GM19035 (cell line): ENCODE data around the gene CRABP2.

Experiments used
- ATAC-seq: cut with Tn5 transposase; IDR thresholded peaks from one replicate; pipeline ENCODE4 v1.9.1; 2021; ENCODE audit not compliant: unreplicated experiment

CRABP2 gene

DNA sequence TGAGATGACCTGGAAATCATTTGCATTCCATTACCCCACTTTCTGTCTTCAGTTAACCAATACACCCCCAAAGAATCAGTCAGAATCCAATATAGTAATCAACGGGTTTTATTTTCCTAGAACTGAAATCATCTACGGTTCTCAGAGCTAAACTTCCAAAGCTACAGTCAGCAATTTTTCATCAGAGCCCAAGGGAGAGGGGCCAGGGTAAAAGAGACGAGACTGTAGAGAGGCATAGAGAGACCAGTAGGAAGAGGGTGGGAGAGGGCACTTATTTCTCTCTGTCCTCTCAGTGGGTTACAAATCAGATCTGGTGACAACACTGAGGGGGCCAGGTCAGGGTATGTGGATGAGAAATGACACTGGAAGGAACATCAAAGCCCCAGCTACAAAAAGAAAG, 36.6 kb upstream of the CRABP2 start:
- no peak for ATAC-seq

DNA sequence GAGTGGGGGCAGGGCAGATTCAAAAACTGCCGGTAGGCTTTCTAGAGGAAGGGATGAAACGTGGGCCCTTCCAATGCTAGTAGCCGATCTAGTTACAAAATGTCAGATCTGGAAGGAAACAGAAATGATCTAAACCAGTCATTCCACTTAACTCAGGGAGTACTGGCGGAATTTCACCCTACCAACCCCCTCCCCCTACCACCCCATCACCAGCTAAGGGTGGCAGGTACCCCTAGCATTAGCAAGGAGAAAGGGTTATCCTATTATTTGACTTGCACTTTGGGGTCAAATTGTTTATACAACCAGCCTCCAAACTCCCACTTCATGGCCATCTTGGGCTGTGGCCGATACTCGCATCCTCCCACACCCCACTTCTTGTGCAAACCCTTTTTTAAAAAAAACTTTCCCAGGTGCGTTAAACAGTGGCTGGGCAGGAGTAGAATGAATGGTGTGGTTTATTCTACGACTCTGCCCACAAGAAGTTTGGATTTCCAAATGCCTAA, 36.1 kb upstream of the CRABP2 start:
- ATAC-seq = no peak

DNA sequence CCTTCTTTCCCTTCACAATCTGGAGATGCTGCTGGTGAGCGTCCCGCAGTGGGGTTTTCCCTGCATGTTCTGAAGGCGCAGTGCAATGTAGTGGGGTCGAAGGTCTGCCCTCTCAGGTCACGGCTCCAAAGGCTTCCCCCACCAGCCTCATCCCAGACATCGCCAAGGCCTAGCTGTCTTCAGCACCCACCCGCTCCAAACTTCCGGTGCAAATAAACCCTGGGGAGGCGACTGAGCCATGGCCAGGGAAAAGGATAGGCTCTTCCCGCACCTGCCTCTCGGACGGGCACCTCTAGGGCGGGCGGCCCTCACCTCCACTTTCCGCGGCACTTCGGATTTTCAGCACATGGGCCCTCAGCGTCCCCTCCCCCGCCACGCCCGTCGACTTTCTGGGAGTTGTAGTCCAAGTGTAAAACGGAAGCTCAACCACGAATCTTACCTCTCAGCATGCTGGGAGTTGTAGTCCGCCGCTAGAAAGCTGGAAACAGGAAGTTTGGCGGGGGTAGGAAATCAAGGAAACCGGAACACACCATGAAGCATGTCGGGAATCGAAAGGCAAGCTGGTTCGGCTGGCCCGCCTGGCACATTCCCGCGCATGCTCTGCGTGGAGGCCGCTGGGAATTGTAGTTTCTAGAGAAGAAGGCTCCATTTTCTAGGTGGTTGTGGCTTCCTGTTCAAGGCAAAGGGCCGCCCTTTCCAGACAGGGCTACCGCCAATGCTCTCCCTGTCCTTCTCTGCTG, 35.5 kb upstream of the CRABP2 start, which contains the start of gene MRPL24:
Gene MRPL24, minus strand, starts transcription at position 348 of the 740 bp plus-strand sequence. CDS start 2,384 bp downstream, outside the sequence.
- peak; percentile 85 for ATAC-seq

- peak; percentile 9 for ATAC-seq
These were observed 34.9 kb upstream of the CRABP2 start for GRCh38 chr1:156740237-156740740.

DNA sequence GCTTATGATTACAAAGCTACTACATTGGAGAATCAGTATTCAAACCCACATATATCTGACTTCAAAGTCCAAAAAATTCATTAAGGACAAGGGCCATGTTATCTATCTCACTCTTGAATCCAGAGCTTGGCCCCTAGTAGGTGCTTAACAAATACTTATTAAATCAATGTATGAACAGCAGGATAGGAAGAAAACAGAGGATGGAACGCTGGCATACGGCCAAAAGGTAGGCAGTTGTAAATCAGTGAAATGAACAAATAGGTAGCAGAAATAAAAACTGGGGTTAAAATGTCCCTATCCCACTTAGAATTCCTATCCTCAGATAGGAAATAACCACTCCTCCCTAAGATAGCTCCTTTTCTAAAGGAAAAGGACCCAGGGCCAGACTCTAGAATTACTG, 33.5 kb upstream of the CRABP2 start:
- no peak for ATAC-seq

DNA sequence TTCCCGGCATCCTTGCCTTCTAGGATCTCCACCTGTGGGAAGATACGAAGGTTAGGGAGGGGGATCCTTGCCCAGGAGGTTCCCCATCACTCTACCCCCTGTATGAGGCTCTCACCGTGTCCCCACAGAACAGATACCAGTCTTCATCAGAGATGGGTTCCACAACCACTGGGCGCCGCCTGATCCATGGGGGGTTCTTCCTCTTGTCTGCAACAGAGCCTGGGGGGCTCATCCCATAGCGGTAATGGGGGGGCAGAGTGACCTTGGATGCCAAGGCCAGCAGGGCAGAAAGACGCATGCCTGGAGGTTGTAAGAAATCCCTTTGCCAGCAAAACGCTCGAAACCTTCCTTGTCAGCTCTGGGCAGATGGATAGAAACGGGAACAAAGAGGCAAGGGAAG, 33.0 kb upstream of the CRABP2 start:
- ATAC-seq = no peak

DNA sequence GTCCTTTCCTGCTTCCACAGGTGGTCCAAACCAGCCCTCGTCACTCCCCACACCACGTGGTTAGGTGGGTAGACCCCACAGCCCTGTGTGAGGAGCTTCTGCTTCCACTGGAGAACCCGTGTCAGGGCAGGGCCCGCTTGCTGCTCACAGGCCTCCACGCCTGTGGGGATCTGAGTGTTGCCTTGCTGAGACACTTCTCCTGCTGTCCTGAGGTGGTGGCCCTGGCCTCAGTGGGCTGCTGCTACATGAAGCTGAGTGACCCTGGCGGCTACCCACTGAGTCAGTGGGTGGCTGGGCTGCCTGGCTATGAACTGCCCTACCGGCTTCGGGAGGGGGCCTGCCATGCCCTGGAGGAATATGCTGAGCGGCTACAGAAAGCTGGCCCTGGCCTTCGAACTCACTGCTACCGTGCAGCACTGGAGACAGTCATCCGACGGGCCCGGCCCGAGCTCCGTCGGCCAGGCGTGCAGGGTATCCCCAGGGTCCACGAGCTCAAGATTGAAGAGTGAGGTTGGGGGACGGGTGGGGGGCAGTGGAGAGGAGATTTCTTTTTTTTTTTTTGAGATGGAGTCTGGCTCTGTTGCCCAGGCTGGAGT, 28.7 kb upstream of the CRABP2 start:
- ATAC-seq = no peak

- peak; percentile 91 for ATAC-seq
These were observed 23.4 kb upstream of the CRABP2 start, which contains the start of gene ISG20L2 for GRCh38 chr1:156728599-156729462. Gene ISG20L2 (minus strand): TSS chr1:156728766. CDS start chr1:156727652, 1,114 bp downstream.

- ATAC-seq = peak; percentile 59
These were observed 22.7 kb upstream of the CRABP2 start, which contains the start of gene METTL25B for GRCh38 chr1:156727926-156728598. Gene METTL25B (plus strand): TSS chr1:156728469. CDS start chr1:156729105, 636 bp downstream.

- ATAC-seq = no peak
These were observed 22.1 kb upstream of the CRABP2 start for GRCh38 chr1:156727492-156727891.

GRCh38 chr1:156726549-156727226, 21.3 kb upstream of the CRABP2 start:
- ATAC-seq = no peak

DNA sequence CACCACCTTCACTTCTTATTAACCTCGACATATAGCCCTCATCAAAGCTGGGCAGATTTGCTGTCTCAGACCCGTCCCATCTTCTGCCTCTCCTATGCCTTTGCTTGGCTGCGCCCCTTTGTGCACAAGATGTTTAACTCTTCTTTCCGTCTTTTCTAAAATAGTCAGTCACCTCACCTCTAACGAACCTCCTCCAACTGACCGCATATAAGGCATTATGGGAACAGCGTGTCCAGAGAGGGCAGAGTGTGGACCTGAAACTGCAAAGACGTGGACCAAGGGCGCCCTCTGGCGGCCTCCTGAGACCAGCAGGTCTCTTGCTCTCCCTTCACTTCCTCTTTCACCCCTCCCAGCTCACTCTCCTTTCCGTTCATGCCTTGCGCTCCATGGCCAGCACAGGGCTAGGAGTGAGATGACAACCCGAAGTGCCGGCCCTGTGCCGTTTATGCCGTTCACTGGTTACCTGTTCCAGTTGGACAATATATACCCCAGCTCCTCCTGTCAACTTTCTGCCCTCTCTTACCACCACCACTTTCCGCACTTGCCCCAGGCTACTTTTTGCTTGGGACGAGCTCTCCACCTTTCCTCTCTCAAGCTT, 20.4 kb upstream of the CRABP2 start:
- peak; percentile 32 for ATAC-seq

DNA sequence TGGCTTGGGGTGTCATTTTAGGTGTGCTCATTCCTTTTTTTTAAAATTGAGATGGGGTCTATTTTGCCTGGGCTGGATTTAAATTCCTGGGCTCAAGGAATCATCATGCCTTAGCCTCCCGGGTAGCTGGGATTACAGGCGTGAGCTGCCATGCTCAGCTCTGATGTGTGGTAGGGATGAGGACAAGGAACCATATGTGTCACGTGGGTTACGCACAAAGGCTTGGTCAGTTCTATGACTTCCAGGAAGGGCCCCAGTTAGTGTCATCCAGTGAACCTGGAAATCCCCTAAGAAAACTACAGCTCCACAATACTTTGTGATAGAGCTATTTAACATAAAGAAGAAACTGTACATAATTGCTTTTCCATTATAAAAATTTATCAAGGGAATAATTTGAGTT, 16.2 kb upstream of the CRABP2 start:
- no peak for ATAC-seq

DNA sequence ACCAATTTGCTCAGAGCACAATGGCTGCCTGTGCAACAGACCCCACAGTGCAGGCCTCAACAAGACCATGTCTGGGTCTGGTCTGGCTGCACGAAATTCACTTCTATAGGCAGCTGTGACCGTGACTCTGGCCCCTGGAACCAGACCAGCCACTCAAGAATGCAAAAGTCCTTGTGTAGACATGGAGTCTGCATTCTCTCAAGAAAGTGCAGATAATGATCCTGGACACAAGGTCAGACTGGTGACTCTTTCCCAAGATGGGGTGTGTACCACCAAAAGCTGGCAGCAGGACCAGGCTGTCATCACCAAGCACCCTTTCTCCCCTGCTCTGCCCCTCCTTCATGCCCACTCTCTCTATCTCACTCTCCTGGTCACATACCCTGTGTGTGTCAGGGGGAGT, 15.7 kb upstream of the CRABP2 start:
- no peak for ATAC-seq

DNA sequence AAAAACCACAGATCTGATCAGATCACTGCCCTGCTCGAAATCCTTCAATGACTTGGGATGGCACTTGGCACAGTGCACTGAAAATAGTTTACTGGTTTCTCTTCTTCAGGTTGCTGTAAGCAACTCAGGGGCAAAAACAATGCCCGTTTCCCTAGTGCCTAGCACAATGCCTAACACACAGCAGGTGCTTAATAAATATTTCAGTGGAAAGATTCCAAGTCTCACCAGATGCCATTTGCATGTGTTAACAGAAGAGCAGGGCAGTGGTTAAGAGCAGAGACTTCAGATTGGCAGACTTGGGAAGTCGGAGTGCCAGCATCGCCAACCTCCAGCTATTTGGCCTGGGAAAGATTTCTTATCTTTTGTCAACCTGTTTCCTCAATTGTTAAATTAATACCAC, 12.0 kb upstream of the CRABP2 start:
- no peak for ATAC-seq

DNA sequence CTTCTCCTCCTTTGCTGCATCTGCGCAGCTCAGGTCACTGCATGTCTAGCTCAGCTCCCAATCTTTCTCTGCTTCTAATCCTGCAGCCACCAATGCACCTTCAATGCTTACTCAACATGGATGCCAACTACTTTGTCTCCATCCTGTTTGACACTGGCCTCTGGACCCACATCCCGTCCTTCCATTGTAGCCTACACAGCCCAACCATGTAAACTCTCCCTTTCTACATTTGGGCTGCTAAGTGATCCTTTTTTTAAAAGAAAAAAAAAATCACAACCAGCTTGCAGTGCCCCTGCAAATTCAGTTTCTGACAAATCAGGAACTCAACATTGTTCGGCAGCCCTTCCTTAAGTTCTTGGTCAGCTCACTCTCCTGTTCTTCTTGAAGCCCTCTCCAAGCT, 9.4 kb upstream of the CRABP2 start:
- ATAC-seq = no peak

GRCh38 chr1:156712626-156713025, 7.2 kb upstream of the CRABP2 start:
- ATAC-seq = no peak

- no peak for ATAC-seq
These were observed 5.8 kb upstream of the CRABP2 start for GRCh38 chr1:156711011-156711817.
